ENCODE results near the gene GOLGA8F.
"Not testable (repeated sequence)": the region's sequence is repeated elsewhere in the genome, so short reads cannot be mapped to it uniquely, and the experiment has no call there.

GOLGA8F gene, protein sequence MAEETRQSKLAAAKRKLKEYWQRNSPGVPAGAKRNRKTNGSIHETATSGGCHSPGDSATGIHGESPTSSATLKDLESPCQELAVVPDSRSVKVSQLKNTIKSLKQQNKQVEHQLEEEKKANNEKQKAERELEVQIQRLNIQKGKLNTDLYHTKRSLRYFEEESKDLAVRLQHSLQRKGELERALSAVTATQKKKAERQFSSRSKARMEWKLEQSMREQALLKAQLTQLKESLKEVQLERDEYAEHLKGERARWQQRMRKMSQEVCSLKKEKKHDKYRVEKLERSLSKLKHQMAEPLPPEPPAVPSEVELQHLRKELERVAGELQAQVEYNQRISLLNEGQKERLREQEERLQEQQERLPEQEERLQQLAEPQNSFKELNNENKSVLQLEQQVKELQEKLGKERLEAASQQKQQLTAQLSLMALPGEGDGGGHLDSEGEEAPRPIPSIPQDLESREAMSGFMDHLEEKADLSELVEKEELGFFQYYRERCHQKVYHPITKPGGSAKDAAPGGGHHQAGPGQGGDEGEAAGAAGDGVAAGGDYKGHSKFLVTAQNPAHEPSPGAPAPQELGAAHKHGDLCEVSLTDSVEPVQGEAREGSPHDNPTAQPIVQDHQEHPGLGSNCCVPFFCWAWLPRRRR

DNA sequence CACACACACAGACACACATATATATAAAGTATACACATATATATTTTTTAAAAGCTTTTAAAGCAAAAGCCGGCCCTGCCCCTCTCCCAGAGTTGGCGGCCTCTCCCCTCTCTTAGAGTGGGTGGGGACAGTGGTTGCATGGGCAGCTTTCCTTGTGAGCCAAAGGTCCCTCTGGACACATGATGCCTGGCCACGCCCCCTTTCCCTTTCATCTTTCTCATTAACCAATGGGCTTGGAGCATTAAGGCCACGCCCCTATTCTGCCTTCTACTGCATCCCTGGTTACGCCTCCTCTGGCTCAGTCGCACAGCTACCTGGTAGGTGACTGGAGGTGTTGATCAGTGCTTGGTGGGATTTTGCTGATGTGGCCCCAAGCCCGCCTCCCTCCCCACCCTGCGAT lies at the start of gene GOLGA8F:
GOLGA8F (plus strand) TSS at position 301 of the 400 bp plus-strand sequence; CDS start at position 399, 98 bp downstream.
- DNase-seq (ENCODE audit: low spot score): not testable (repeated sequence)

DNA sequence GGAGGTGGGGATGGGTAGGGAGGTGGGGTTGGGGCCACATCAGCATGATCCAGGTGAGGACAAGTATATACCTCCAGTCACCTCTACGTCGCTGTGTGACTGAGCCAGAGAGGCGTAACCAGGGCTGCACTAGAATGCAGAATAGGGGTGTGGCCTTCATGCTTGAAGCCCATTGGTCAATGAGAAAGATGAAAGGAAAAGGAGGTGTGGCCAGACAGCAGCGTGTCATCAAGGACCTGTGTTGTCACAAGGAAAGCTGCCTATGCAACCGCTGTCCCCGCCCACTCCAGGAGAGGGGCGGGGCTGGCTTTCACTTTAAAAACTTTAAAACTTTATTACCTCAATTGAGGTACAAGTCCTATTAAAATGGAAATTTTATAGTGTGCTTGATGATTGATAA lies 20.5 kb upstream of the GOLGA8F start, which contains the start of gene GOLGA6L24:
GOLGA6L24 (minus strand) TSS at position 101 of the 400 bp plus-strand sequence; CDS start at position 40, 61 bp downstream.
- not testable (repeated sequence) for DNase-seq (ENCODE audit: low spot score)

DNA sequence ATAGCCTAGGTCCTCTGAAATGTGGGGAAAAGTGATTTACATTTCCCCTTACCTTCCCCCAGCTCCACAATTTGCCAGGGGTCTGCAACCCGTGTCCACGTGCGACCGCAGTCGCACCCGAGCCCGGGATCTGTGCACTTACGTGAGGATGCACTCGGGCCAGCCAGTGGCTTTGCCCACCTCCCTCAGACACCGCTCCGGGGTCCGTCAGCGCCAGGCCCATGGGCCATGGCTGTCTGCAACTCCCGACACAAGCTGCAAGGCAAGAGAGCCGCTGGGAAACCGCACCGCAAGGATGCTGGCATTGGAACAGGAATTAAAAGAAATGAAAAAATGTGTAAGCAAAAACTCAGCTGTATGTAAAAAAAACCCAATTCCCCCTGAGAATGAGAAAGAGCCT lies 13.0 kb upstream of the GOLGA8F start:
- not testable (repeated sequence) for DNase-seq (ENCODE audit: low spot score)

DNA sequence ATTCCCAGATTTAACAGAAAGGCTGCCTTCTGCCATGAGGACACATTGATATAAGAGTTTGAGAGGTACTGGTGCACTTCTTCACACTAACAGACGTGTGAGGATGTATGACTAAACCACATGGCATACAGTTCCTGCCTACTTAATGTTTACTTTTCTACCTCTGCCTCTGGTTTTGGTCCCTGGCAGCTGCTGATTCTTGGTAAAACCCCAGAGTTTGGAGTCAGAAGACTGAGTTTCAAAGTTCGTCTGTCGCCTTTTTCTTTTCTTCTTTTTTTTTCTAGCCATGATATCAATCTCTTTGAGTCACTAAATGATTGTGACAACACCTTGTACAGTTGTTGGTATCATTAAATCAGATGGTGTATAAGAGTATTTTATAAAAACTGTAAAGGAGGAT lies 1.6 kb downstream of the GOLGA8F start:
- not testable (repeated sequence) for DNase-seq (ENCODE audit: low spot score)

DNA sequence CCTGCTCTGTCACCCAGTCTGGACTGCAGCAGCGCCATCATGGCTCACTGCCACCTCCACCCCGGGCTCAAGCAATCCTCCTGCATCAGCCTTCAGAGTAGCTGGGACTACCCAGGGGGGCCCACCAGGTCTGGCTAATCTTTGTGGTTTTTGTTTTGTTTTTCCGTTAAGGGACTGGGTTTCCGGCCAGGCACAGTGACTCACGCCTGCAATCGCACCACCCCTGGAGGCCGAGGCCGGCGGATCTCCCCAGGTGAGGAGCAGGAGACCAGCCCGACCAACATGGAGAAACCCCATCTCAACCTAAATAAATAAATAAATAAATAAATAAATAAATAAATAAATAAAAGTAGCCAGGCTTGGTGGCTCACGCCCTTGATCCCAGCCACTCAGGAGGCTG lies 17.6 kb downstream of the GOLGA8F start:
- not testable (repeated sequence) for DNase-seq (ENCODE audit: low spot score)

DNA sequence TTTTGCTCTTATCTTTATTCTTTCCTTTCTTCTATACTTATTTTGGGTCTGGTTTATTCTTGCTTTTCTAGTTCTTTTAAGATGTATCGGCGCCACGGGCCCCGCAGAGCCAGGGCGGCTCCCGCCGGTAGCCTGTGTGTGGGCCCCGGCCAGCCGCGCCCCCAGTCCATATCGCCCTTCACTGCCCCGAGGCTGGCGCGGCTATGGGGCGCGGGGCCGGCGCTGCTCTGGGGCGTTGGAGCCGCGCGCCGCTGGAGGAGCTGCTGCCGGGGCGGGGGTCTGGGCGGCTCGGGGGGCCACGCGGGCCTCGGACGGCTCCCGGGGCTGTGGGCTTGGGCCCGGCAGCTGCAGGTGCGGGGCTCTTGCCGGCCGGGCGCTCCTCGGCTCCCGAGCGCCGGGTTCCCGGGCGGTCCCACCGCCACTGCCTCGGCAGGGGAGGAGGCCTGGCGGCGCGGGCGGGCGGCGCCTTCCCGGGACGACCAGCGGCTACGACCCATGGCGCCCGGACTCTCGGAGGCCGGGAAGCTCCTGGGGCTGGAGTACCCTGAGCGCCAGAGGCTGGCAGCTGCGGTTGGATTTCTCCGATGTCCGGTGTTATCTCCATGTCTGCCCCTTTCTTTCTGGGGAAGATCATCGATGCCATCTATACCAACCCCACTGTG lies 24.4 kb downstream of the GOLGA8F start:
- not testable (repeated sequence) for DNase-seq (ENCODE audit: low spot score)

DNA sequence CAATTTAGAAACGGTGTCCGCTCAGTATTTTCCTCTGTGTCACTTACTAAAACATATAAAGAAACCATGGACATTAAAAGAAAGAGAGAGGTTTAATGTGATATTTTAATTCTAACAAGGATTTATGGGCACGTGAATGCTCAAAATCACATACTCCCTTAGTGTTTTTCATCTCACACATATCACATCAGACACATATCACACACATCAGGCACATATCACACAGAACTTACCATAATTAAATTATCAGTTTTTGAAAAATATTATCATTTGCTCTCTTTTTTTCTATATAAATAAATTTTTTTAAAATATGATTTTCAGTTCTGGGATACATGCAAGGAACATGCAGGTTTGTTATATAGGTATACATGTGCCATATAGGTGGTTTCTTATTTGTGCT lies 42.0 kb downstream of the GOLGA8F start:
- DNase-seq (ENCODE audit: low spot score): not testable (repeated sequence)

DNA sequence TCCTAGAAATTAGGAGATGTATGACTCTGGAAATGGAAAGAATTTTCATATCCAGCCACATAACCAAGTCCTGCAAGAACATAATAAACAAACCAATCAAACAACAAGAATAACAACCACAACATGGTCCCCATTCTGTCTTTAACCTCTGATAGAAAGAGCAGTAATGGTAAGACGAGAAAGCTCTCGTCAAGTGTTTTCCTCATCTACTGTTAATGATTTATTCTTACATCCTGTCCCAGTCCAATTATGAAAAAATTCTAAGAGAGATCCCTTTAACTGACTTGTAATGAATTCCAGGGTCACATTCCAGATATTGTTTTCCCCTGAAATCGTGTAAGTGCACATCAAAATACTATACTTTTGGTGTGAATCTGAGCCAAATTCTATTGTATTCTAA lies 57.1 kb downstream of the GOLGA8F start:
- DNase-seq (ENCODE audit: low spot score): not testable (repeated sequence)

Measured in germinal center (tissue), 1 donor.